Ammon's horn (tissue), 1 donor: ENCODE data around the gene TBC1D9B.
A peak's percentile ranks its signal among the peaks of the same experiment; 100 is the strongest.
"Not testable (repeated sequence)": the region's sequence is repeated elsewhere in the genome, so short reads cannot be mapped to it uniquely, and the experiment has no call there.

ENCODE experiments used
- DNase-seq: peaks from one replicate; pipeline ENCODE4 v3.0.0-alpha.2; 2016; ENCODE audit warnings: low spot score

TBC1D9B gene

DNA sequence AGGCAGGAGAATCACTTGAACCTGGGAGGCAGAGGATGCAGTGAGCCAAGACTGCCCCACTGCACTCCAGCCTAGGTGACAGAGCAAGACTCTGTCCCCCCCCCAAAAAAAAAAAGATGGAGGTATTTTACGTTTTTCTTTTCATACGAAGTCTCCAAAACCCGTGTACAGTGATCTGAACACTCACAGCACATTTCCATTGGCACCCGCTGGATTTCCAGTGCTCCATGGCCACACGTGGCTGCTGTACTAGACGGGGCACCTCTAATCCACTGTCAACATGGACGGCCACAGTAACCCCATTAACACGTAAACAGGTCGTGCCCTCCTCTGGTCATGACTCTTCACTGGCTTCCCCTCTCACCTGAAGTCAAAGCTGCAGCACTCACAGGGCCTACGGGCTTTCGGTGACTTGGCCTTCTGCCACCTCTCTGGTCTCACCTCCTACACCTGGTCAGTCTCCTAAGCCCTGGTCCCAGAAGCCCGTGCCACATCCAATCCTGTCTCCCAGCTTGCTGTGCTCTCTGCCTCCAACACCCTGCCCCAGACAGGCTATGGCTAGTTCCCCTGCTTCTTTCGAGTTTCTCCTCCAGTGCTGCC, 22.1 kb downstream of the TBC1D9B start:
- no peak for DNase-seq

DNA sequence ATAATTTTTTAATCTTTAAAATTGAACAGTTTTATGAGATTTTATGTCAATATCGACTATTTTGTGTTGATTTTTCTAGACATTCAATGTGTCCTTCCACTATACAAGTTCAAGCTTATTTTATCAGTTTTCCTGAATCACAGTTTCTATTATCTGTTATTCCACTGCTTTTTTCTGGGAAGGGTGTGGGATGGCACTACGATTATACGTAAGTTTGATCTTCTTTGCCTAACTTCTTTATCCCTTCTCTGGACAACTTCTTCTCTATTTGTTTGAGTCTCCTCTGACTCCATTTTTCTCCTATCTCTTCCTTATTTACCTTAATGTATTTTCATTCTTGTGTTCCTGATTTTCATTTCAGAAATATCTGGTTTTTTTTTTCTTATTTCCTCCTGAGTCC, 24.5 kb downstream of the TBC1D9B start:
- DNase-seq, result no peak

DNA sequence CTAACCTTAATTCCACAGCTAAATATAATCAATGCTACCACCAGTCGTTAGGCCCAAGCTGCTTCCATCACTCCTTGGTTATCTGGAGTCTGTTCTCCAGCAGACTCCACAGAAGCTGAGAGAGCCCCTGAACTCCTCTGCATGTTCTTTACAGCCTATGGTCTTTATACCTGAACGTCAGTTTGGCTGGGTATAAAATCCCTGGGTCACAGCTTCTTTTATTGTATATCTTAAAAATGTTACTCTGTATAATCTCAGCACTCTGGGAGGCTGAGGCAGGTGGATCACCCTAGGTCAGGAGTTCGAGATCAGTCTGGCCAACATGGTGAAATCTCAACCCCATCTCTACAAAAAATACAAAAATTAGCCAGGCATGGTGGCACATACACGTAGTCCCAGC, 25.4 kb downstream of the TBC1D9B start:
- DNase-seq, result no peak

DNA sequence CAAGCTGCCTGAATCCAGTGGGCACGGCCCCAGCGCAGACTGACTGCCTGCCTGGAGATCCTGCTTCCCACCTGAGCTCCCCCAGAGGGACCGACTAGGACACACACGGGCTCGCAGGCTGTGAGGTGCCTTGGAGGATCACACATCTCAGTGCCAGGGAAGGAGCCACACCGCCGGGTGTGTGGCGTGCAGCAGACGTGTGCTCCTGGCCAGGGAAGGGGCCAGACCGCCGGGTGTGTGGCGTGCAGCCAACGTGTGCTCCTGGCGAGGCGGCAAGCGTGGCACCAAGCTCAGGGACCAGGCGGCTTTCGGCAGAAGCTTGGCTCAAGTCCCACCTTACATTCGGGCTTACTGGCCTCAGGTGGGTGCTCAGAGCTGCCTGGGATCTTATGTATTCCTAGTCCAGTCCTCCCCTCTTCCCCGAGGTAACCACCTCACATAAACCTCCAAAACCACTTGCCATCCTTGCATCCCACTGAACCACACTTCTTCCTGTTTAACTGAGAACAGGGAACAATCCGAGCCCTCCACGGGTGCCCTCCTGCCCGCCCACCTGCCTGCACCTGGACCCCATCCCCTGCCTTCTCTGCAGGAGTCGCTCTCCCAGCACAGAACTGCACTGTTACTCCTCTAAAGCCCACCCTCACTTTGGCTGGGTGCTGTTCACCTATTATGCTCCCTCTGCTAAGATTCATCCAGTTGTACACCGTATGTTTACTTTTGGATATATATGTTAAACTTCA, 26.7 kb downstream of the TBC1D9B start:
- DNase-seq, result no peak

DNA sequence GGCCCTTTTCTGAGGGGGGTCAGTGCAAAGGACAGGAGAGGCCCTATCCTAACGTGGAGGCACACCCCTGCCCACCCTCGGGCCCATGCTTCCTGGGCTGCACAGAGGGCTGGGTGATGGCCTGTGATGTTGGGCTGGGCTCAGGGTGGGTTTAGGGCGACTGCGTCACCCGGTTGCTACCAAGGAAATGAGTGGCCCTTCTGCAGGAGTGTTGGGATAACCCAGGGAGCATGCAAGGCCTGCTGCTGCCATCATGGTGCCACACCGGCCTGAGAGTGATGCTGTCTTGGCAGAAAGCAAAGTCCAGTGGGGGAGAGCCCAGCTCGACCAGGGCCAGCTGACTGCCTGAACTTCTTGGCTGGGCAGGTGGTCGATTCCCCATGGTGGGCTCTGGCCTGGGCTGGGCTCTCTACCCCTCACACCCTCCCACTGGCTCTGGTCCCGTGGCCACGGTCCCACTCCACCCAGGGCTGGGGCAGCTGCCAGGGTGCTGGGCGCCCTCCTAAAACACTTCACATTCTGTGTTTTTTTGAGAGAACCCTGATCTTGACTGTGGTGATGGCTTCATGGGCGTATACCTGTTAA, 27.5 kb downstream of the TBC1D9B start:
- DNase-seq, result no peak

DNA sequence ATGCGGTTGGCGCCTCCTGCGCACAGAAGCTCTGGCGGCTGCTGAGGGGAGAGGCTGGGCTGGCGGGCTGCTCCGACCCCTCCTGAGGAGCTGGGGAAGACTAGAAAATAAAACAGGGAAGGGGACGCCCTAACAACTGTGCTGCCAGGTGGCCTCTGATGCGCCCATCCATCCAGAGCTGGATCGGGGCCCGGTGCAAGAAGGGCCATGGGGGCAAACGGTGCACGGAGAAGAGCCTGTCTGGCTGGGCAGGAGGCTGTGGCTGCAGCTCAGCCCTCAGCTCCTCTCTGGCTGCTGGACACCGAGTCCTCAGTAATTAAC, 28.0 kb downstream of the TBC1D9B start:
- DNase-seq, result no peak

DNA sequence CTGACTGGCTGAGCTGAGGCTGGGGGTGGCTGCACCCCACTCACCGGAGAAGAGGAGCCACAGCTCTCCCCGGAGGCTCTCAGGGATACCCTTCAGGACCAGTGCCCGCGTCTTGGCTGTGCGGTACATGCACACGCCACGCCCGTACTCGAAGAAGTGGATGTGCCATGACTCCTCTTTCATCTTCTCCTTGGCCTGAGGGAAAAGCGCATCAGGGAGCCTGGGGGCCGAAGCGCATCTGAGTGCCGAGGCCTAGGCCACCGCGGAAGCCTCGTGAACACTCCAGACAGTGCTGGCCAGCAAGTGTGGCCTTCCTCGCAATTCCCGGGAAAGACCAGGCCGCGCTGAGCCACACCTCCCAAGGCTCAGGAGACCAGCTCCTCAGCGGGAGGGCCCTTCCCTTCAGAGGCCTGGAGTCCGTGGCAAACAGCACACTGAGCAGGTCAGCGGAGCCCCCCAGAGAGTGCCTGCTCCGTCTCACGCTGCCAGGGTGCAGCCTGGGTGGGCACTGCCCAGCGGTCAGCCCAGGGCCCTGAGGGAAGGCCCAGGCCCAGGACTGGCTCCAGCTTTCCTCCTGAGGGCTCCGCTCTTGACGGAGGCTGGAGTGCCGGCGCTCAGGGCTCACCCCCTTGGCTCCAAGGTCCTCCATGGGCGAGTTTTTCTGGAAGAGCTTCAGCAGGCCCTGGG, 28.6 kb downstream of the TBC1D9B start:
- no peak for DNase-seq

DNA sequence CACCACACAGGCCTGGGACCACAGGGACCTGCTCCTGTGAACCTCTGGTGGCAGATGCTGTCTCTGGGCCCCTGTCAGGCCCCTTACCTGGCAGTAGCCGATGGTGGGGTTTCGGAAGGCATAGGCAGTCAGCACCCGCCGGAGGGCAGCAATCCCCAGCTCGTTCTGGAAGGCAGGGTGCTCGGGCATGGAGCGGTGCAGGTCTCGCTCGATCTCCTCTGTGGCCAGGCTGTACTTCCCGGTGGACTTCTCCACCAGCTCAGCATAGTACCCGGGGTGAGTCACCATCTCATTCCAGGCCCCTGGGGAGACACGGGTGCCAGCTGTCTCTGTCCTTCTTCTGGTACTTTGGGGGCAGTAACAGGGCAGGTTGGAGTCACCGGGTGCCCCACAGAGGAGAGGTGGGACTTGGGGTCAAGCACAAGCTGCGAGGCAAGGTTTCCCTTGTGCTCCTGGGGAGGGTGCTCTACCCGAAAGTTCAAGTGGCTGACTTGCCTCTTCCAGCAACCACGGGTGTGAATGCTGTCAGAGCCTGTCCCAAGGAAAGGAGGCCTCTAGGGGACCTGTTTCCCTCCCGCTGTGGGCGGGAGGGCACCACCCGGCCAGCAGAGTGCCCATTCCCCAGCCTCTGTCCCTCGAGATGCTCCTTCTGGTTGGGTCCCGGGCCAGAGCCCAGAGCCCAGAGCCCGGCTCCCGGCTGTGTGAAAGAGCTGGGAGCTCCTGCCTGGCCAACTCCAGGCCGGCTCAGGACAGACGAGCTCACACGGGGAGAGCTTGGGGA, 29.3 kb downstream of the TBC1D9B start:
- no peak for DNase-seq

DNA sequence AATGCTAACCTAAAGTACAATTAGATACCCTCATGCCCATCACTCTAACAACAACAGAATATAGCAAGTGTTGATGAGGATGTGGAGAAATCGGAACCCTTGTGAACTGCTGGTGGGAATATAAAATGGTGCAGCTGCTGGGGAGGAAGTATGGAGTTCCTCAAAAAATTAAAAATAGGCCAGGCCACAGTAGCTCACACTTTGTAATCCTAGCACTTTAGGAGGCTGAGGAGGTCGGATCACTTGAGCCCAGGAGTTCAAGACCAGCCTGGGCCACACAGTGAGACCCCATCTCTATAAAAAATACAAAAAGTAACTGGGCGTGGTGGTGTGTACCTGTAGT, 31.1 kb downstream of the TBC1D9B start:
- no peak for DNase-seq

DNA sequence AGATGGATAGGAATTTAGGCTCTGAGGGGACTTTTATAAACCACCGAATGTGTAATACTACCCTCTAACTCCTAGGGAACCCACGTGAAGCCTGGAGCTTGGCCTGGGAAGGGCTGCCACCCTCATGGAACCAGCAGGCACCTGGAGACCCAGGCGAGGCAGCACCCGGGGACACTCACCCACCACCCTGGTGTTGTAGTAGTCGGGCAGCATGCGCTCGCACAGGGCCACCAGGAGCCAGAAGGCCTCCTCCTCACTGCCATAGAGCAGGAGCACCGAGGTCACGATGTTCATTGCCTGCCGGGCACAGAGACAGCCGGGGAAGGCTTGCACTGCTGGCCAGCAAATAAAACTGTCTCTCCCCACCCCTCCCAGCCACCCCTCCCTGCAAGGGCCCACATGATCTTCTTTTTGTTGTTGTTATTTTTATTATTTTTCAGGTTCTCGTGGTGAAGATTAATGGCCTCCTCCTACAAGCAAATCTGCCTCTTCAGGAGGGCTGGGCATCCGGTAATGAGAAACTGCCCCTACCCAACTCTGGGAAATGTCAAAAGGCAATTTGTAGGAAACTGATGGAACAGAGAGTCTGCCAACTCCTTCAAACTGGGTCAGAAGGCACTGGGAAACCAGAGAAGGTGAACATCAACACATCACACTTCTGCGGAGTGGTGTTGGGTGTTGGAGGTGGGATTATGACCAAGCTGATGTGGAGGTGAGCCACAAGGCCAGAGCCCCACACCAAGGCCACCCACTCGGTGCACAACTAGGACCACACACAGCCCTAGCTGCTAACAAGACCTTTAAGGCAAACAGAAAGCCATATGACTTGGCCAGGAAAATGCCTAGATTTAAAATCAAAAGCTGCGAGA, 31.7 kb downstream of the TBC1D9B start:
- DNase-seq, result no peak

DNA sequence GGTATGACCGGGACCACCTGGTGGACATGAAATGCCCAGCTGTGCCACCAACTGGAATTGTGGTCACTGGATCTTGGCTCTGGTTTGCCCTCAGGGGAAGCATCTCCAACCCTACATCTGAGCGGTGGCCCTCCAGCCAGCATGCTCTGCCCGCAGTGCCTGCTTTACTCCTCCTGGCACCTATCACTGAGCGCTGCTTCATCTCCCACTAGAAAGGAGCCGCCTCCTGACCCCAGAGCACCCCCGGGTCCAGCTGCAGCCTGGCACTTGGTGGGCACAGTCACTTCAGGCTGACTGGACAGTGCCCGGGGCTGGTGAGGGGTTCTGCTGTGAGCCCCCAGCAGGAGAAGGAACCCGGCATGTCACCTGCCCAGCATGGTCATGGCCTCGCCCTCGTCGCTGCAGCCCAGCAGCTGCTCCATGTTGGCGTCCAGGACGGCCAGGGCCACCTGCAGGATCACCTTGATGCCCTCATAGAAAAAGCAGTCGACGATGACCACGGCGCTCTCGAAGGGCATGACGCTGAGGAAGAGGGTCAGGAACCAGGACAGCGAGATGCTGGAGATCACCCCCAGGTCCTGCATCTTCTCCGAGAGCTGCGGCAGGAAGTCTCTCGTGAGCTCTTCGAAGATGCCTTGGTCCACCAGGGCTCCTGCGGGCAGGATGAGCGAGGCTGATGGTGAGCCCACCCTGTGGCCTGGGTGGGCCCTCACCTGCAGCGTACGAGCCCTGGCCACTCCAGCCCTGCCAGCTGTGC, 33.0 kb downstream of the TBC1D9B start:
- no peak for DNase-seq

DNA sequence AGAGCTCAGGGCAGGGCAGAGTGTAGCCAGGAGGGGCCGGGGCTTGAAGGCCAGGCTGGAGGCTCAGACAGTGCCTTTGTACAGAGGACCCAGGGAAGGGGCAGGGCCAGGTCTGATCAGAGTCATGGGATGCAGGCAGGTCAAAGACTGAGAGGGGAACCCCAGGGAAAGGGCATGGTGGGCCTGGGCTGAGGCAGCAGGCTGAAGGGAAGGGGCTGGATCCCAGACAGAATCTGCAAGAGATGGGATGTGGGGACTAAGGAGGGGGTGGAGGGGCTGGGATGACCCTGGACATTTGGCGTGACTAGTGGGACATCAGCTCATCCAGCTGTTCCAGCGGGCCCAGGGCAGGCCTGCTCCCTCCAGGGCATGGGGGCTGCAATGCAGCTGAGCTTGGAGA, 33.6 kb downstream of the TBC1D9B start:
- DNase-seq, result no peak

DNA sequence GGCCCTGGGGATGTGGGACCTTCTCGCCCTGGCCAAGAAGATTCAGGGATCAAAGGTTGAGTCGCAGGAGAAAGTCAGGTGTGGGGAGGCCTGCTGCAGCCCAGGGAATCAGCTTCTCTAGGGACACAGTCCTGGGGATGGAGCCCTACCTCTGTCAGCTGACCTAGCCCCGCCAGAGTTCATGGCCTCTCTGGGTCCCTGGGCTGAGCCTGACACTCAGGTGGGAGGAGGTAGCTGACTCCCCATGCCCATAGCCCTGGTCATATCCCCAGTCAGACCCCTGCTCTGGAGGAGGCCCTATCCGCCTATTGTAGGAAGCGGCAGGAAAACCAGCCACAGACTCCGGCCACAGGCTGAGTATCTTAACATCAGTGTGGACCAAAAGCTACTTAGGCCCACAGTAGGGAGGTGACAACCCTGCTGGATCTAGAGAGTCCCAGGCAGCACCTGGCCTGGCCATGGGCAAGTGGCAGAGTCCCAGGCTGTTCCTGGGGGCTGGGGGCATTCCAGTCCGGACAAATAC, 34.0 kb downstream of the TBC1D9B start:
- no peak for DNase-seq

DNA sequence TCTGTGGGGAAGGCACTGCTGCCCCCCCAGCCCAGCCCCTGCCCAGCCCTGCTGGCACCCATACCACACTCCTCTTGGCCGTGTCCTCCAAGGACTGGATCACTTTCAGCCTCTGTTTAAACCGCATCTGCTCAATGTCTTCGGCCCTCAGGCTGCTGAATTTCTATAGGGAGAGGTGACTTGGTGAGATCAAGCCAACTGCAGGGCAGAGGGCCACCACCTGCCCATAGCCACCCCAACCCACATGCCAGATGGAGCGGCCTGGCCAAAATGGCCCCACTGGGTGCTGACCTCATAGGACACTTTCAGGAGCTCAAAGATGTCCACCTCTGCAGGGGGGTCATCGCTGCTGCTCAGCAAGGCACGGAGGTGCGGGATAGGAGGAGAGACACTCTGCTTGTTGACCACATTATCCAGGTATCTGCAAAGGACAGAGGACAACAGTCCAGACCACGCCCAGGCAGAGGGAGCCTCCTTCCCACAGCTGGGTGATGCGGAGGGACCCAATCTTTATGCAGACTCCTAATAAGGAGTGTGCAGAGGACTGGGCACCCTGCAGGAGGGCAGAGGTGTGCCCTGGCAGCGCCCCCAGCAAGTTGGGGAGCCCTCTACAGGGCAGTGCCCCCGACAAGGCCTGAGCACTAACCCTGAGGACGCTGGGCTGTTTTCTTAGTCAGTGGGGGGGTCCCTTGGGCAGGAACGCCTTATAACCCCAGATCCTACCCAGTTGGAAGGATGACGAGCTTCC, 34.7 kb downstream of the TBC1D9B start:
- no peak for DNase-seq

DNA sequence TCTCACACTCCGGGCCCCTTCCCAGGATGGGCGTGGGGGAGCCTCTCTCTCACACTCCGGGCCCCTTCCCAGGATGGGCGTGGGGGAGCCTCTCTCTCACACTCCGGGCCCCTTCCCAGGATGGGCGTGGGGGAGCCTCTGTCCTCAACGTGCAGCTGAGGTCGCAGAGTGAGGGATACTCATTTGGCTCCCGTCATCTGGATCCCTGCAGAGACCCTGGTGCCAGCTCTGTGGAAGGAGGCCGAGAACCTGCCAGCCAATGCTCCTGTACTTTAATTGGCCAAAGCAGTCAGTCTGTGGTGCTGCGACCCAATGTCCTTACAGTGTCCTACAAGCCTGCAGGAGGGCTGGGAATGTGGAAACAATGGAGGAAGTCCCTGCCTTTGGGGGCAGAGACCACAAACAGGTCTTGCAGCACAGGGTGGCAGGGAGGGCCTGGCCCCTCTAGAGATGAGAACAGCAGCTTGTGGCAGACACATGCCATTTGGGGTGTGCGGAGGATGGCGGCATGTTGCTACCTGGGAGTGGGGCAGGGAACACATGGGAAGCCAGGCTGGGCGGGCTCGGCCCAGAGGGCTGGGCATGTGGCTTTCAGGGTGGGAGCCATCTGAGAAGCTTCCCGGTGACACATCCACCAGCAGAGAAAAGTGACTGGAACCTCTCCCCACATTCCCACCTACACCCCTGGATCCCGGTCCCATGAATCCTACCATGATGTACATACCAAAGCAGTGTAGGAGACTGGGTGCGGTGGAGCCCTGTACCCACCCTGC, 35.5 kb downstream of the TBC1D9B start:
- peak; percentile 40 for DNase-seq

DNA sequence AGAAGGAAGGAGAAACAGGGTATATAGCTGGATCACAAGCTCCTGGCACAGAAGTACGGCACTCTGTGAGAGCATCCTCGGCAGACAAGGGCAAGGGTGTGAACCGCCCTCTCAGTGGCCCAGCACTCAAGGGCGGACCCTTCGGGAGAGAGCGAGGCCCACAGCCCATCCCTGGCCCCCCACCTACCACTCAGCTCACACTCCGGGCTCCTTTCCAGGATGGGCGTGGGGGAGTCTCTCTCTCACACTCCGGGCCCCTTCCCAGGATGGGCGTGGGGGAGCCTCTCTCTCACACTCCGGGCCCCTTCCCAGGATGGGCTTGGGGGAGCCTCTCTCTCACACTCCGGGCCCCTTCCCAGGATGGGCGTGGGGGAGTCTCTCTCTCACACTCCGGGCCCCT, 36.2 kb downstream of the TBC1D9B start:
- not testable (repeated sequence) for DNase-seq

DNA sequence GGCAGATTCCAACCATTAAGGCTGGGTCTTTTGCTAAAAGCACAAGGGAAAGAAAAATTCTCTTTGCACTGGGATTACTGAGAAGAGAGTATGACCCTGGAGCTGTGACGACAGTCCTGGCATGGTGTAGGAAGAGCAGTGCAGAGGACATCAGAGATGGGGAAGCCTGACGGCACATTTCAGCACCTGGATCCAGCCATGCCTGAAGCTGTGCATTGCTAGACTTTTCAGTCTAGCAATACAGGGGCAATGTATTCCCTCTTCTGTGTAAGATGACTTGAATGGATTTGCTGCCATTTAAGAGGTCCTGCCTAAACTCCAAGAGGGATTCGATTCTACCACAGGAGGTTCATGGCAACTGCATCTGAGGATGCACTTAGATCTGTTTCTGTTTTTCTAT, 36.7 kb downstream of the TBC1D9B start:
- DNase-seq, result no peak

DNA sequence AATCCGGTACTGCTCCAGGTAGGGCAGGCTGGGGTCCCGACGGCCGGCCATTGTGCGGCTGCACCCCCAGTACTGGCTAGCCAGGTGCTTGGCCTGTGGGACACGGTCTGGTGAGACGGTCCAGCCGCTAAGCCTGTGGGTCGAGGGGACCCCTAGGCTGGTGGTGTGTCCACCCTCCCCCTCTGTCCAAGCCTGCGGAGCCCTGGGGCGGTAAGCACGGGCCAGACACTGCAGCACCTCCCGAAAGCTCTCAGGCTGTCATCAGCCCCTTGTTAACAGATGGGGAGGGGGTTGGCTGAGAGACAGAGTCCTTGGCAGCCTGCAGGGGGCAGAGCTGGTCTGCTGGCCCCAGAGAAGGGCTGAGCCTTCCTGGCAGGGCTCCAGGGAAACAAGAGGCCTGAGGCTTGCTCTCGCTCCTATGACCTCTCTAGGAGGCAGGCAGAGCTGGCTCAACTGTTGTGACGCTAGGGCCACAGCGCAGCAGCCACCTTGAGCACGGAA, 37.2 kb downstream of the TBC1D9B start:
- peak; percentile 63 for DNase-seq
